Iris pigment epithelial cell (primary cell): ENCODE measurements around the gene PSEN1.
A peak's percentile ranks its signal among the peaks of the same experiment; 100 is the strongest.

Experiments used
- DNase-seq: peaks from one replicate; pipeline ENCODE4 v3.0.0-alpha.2; 2011; ENCODE audit warnings: low read depth

PSEN1 gene

GRCh38 chr14:73136387-73137225 lies at the start of gene PSEN1:
TSS of gene PSEN1 (plus strand) at chr14:73136507. CDS start at chr14:73148020, 11,513 bp downstream.
- peak; percentile 92 for DNase-seq

DNA sequence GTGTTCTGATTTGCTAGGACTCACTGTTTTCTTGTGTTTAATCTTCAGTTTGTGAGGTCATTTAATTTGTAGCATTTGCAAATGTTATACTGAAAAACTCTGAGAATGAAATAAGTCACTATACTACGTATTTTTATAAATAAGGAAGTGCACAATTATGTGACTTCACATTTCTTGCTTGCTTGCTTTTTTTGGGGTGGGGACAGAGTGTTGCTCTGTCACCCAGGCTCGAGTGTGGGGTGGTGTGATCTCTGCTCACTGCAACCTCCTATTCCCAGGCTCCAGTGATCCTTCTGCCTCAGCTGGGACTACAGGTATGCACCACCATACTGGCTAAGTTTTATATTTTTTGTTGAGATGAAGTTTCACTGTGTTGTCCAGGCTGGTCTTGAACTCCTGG lies 45.3 kb upstream of the PSEN1 start:
- no peak for DNase-seq

GRCh38 chr14:73097421-73097820 lies 38.9 kb upstream of the PSEN1 start:
- DNase-seq = no peak

- no peak for DNase-seq
These were observed 36.0 kb upstream of the PSEN1 start for GRCh38 chr14:73100334-73100733.

GRCh38 chr14:73102806-73103497 lies 33.4 kb upstream of the PSEN1 start:
- no peak for DNase-seq

- no peak for DNase-seq
These were observed 31.3 kb upstream of the PSEN1 start for GRCh38 chr14:73105050-73105449.

- DNase-seq = no peak
These were observed 30.6 kb upstream of the PSEN1 start for GRCh38 chr14:73105727-73106126.

GRCh38 chr14:73116079-73116665 lies 20.1 kb upstream of the PSEN1 start:
- no peak for DNase-seq

- no peak for DNase-seq
These were observed 12.0 kb upstream of the PSEN1 start for GRCh38 chr14:73124180-73124894.

GRCh38 chr14:73125169-73125588 lies 11.1 kb upstream of the PSEN1 start:
- no peak for DNase-seq

DNA sequence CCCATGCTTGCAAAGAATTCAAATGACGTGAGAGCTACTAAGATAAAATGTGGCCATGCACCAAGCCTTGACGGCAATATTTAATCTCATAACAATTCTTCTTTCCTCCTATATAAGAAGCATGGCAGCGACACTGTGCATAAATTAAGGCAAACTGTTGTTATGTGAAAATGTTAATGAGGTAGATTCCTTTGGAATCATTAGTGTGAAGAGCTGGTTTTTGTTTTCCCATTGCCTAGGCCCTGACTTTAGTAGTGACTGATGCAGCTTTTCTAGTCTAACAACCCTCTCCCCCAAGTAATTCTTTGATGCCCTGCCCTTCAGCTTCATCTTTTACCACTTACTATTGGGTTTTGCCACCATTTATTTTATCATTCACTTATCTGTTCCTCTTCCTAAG lies 10.6 kb upstream of the PSEN1 start:
- no peak for DNase-seq

- no peak for DNase-seq
These were observed 2.5 kb upstream of the PSEN1 start for GRCh38 chr14:73133795-73134194.

- DNase-seq = no peak
These were observed 271 bp upstream of the PSEN1 start for GRCh38 chr14:73136085-73136386.

- no peak for DNase-seq
These were observed 4.6 kb downstream of the PSEN1 start for GRCh38 chr14:73140811-73141323.

DNA sequence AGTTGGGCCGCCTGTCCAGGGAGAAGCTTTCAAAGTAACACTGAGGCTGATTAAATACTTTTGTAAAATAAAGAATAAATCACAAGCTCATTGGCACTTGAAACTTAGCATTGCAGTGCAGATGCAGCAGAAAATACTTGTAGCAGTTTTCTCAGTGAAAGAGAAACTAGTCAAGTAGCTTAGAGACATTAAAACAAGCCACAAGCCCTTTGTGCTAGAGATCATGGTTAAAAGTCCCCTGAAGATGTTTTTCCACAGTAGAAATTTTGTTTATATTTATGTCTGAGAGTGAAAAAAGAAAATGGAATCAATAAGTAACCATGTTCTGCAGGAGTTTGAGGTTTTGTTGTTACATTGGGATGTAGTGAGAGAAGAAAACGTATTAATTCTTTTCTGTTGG lies 5.9 kb downstream of the PSEN1 start:
- no peak for DNase-seq

DNA sequence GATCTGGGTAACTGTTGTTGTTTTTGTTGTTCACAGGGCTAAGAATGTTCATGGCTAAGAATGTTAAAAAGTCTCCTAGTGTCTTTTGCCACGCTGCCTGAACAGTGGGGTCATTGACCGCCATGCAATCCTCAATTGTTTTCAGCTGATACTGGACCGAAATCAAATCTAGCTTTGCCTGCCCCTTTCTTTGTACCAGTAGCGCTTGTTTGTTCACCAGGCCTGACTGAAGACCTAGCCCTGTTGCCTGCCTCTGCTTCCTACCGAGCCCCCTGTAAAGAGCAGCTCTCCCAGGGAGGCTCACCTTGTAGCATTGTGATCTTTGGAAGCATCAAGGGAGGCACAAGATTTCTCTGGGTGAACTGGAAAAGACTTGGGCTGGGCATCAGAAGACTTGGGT lies 6.7 kb downstream of the PSEN1 start:
- DNase-seq = no peak

DNA sequence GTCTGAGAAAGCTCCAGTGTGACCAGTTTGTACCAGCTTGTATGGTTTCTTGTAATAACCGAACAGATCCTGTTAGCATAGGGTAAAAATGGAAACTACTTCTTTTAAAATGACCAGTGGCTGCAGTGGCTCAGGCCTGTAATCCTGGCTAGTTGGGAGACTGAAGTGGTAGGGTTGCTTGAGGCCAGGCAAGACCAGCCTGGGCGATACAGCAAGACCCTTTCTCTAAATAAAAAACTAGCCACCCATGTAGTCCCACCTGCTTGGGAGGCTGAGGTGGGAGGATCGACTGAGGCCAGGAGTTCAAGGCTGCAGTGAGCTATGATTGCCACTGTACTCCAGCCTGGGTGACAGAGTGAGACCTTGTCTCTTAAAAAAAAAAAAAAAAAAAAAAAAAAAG lies 7.3 kb downstream of the PSEN1 start:
- DNase-seq = no peak

DNA sequence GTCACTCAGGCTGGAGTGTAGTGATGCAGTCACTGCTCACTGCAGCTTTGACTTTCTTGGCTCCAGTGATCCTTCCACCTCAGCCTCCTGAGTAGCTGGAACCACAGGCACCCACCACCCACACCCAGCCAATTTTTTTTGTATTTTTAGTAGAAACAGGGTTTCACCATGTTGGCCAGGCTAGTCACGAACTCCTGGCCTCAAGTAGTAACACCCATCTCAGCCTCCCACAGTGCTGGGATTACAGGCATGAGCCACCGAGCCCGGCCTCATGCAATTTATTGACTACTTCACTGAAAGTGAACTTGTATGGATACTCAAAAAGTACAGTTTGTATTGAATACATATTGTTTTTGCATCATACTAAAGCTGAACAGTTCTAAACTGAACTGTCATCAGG lies 9.1 kb downstream of the PSEN1 start:
- DNase-seq = peak; percentile 15

DNA sequence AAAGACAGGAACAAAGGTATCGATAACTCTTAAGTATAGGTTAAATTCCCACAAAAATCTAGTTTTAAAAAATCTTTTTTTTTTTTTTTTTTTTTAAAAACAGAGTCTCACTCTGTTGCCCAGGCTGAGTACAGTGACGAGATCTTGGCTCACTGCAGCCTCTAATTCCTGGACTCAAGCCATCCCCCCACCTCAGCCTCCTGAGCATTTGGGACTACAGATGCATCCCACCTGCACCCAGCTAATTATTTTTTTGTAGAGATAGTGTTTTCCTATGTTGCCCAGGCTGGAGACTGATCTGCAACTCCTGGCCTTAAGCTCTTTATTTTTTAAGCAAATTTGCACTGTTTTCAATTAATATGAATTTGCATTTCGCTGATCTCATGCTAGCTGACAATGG lies 9.8 kb downstream of the PSEN1 start:
- no peak for DNase-seq

- peak; percentile 79 for DNase-seq
These were observed 13.4 kb downstream of the PSEN1 start for GRCh38 chr14:73149753-73150152.

DNA sequence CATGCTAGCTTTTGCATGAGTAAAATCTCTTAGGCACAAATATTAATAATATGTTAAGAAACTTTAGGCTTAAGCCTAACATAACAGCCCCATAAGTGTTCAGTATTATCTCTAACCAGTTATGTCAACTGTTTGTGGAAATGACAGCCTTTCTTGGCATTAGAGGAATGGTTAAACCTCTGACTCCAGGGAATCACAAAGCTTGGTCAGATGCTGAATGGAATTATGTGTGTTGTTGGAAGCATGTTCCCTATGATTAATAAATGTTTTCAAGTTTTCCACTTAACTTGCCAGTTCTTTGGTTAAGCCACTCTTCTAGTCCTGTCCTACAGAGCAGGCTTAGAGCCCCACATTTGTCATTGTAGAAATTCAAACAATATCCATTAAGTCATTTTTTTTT lies 17.0 kb downstream of the PSEN1 start:
- DNase-seq = peak; percentile 44

- no peak for DNase-seq
These were observed 25.9 kb downstream of the PSEN1 start for GRCh38 chr14:73162251-73162650.
